ENCODE measurements around the gene AP3M1.
A peak's percentile ranks its signal among the peaks of the same experiment; 100 is the strongest.

Gene AP3M1

DNA sequence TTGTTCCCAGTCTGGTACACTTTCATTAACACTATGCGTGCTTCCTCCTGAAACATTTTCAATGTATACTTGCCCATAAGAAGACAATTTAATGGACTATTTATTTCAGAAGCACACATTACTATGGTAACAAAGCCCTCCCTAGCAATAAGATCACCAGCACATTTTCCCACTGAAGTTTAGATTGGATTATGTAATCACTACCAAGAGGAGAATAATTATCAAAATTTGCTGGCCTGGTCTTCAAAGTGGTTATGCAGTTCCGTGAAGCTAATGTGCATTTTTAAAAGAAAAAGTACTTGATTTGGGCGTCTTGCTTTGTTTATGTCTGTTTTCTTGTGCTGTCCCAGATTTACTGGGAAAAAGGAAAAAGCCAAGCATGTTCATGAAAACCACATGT is 61.9 kb downstream of the AP3M1 start:
- in situ Hi-C loops (cut with HindIII; ENCODE audit: low sequenced_read_pairs), result no loop called here
- DNase-seq (ENCODE audit: low read depth), result no peak
- TF ChIP-seq, protein P1, sequence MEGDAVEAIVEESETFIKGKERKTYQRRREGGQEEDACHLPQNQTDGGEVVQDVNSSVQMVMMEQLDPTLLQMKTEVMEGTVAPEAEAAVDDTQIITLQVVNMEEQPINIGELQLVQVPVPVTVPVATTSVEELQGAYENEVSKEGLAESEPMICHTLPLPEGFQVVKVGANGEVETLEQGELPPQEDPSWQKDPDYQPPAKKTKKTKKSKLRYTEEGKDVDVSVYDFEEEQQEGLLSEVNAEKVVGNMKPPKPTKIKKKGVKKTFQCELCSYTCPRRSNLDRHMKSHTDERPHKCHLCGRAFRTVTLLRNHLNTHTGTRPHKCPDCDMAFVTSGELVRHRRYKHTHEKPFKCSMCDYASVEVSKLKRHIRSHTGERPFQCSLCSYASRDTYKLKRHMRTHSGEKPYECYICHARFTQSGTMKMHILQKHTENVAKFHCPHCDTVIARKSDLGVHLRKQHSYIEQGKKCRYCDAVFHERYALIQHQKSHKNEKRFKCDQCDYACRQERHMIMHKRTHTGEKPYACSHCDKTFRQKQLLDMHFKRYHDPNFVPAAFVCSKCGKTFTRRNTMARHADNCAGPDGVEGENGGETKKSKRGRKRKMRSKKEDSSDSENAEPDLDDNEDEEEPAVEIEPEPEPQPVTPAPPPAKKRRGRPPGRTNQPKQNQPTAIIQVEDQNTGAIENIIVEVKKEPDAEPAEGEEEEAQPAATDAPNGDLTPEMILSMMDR (IDR thresholded peaks at IDR 0.05; ENCODE audit: low read depth, low read length, missing control alignments), result no peak
- H3K4me3 ChIP-seq (ENCODE audit: low read depth, low read length), result no peak overlapping the region

DNA sequence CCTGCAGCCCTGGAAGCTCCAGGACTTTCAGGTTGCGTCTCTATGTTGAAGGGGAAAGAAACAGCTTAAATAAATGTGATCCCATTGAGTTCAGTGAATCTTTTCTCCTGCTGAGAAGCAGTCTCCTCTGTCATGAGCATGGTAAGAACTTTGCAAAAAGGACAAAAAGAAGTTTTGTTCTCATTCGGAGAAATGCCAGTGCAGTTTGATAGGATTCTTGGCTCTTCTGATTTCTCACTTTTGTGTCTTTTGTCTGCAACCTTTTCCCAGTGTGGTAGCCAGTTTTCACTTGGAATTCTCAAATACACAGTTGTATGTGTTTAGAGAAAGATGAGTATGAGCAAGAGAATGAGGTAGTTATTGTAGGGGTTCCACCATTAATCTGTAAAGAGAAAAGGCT is 64.3 kb downstream of the AP3M1 start:
- no peak overlapping the region for H3K4me3 ChIP-seq (ENCODE audit: low read depth, low read length)
- in situ Hi-C loops (cut with HindIII; ENCODE audit: low sequenced_read_pairs), result no loop called here
- TF ChIP-seq, protein P1 (IDR thresholded peaks at IDR 0.05; ENCODE audit: low read depth, low read length, missing control alignments), result no peak
- DNase-seq (ENCODE audit: low read depth), result no peak

DNA sequence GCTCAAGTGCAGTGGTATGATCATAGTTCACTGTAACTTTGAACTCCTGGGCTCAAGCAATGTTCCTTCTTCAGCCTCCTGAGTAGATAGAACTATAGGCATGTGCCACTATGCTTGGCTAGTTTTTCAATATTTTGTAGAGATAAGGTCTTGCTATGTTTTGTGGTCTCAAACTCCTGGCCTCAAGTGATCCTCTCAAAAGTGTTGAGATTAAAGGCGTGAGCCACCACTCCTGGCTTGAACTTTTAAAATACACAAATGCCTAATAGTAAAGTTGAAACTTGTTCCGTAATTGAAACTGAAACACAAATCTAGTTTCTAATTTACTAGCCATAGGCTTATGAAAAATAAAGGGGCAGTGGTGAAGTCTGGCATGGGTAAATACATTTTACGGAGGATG is 65.7 kb downstream of the AP3M1 start:
- H3K4me3 ChIP-seq (ENCODE audit: low read depth, low read length), result no peak overlapping the region
- TF ChIP-seq, protein P1 (IDR thresholded peaks at IDR 0.05; ENCODE audit: low read depth, low read length, missing control alignments), result no peak
- in situ Hi-C loops (cut with HindIII; ENCODE audit: low sequenced_read_pairs), result no loop called here
- no peak for DNase-seq (ENCODE audit: low read depth)

DNA sequence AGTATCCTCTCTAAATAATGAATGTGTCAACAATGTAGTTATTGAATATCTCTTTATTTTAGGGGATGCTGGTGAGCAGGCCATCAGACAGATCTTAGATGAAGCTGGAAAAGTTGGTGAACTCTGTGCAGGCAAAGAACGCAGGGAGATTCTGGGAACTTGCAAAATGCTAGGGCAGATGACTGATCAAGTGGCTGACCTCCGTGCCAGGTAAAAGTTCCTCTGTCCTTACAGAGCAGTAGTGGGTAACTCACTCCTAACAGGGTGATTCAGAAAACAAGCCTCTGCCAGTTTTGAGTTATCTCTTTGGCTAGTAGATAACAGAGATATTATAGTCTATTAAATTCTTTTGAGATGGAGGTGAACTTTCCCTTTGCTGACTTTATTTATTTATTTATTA is 67.3 kb downstream of the AP3M1 start:
- TF ChIP-seq, protein P1 (IDR thresholded peaks at IDR 0.05; ENCODE audit: low read depth, low read length, missing control alignments), result no peak
- in situ Hi-C loops (cut with HindIII; ENCODE audit: low sequenced_read_pairs), result no loop called here
- no peak overlapping the region for H3K4me3 ChIP-seq (ENCODE audit: low read depth, low read length)
- DNase-seq (ENCODE audit: low read depth), result no peak

DNA sequence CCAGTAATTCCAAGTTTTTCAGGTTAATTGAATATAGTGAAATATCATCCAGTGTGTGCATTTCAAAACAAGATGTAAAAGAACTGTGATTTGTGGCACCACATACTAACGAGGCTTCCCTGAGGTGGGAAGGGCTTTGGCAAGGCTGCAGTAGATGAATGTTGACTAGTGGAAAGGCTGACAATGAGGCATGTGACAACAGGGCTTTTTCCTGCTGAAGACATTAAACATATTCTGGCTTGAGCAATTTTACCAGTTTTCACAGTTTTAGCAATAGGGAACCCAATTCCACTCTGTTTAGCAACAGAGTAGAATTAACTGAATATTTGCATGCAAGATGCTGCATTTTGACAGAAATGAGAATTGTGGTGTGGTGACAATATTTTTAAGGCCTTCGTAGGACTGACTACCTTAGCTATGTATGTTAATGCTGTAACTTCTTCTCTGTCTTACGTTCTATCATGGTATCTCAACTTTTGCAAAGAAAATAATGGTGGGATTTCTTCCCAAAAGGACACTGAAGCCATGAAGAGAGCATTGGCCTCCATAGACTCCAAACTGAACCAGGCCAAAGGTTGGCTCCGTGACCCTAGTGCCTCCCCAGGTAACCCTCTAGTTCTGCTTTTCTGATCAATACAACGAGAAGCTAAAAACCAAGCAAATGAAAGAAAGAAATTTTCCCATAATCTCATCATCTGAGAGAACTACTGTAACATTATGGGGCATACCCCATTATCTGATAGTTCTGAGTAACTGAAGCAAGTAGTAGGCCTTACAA is 68.5 kb downstream of the AP3M1 start:
- in situ Hi-C loops (cut with HindIII; ENCODE audit: low sequenced_read_pairs), result no loop called here
- no peak for DNase-seq (ENCODE audit: low read depth)

DNA sequence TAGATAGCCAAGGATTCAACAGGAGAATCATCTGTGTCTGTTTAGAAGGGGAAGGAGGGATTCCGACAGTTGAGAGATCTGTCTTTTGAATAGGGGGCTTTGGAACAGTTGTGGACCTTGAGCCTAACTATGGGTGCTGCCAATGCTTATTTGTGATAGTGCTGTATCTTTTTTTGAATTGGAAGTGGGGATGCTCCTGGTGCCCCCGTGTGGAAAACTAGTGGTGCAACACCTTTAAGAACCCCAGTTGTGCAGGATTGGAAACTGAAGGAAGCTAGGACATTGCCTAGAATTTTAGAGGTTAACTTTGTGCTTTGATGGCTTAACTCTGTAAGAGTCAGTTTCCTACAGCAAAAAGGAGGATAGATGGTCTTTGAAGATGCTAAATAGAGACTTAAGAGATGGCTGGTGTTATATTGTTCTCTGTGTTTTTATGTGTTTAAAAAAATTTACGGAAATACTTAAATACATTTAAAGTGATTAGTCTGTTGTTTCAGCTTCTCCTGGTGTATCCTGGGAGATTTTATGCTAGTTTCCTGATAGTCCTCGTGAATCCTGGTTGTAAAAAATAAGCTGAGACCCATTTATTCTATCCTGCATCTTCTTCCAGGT is 69.3 kb downstream of the AP3M1 start:
- in situ Hi-C loops (cut with HindIII; ENCODE audit: low sequenced_read_pairs), result no loop called here
- no peak overlapping the region for H3K4me3 ChIP-seq (ENCODE audit: low read depth, low read length)
- TF ChIP-seq, protein P1 (IDR thresholded peaks at IDR 0.05; ENCODE audit: low read depth, low read length, missing control alignments), result peak; percentile 81
- DNase-seq (ENCODE audit: low read depth), result no peak

More for the DNA sequence above, 68.5 kb downstream of the AP3M1 start:
- TF ChIP-seq, protein P1 (IDR thresholded peaks at IDR 0.05; ENCODE audit: low read depth, low read length, missing control alignments), result no peak
- no peak overlapping the region for H3K4me3 ChIP-seq (ENCODE audit: low read depth, low read length)

All from astrocyte of the cerebellum (primary cell).